BJ (cell line): Measurements from ENCODE around the gene TNNT3. TPM values are rescaled to one million over a fixed set of nuclear protein-coding genes. Genes with fewer than 3 reads are reported as not detected.

Experiments
- CTCF ChIA-PET: fragments of 350-600 bp; formaldehyde crosslinking; extraction: SDS; loops from one replicate; lab custom pipeline; 2021; ENCODE audit warnings: antibody characterized with exemption, inconsistent platforms; lab: Yijun Ruan, JAX
- POLR2A ChIA-PET: fragments of 300-600 bp; sonication (Branson Sonifier 250); formaldehyde crosslinking; extraction: SDS; loops from one replicate; lab custom pipeline; 2021; ENCODE audit warnings: antibody characterized with exemption; lab: Charles Lee
- DNase-seq: peaks from one replicate; pipeline ENCODE4 v3.0.0-alpha.2; 2011; ENCODE audit warnings: low read depth
- H3K27me3 ChIP-seq: 2 replicates; pipeline ENCODE4 v1.6.0; 2011; ENCODE audit warnings: low read length; ENCODE audit not compliant: control insufficient read depth, insufficient read depth
- H3K36me3 ChIP-seq: 2 replicates; pipeline ENCODE4 v1.5.1; 2011; ENCODE audit warnings: low read length; ENCODE audit not compliant: control insufficient read depth, insufficient read depth
- H3K4me3 ChIP-seq: 2 replicates; pipeline ENCODE4 v1.5.1; 2011; ENCODE audit warnings: low read depth, mild to moderate bottlenecking, control low read depth, low read length
- CTCF ChIP-seq: IDR thresholded peaks from 2 replicates; pipeline ENCODE4 v1.5.1; 2011; ENCODE audit warnings: low read depth, mild to moderate bottlenecking, control low read depth, inconsistent platforms, low read length, moderate library complexity; ENCODE audit not compliant: insufficient read depth
- polyA plus RNA-seq: library from polyadenylated mRNA; depleted of rRNA; stranded (reverse); fragments of >200 nt; gene quantifications from 2 replicates; pipeline ENCODE4 v1.2.3, GENCODE V29; 2011

The TNNT3 gene
- polyA plus RNA-seq, 1 experiment, result not detected

GRCh38 chr11:1931341-1932104 is 12.0 kb downstream of the TNNT3 start:
- no peak for TF ChIP-seq CTCF

GRCh38 chr11:1932105-1932480 is 12.6 kb downstream of the TNNT3 start:
- POLR2A ChIA-PET, result no interaction called here
- H3K36me3 ChIP-seq, result no peaks in the 10 kb centered on the region
- TF ChIP-seq CTCF, result no peak
- H3K27me3 ChIP-seq, result no peaks in the 10 kb centered on the region
- H3K4me3 ChIP-seq, result no peak overlapping the region
- no peak for DNase-seq
- CTCF ChIA-PET, result interaction anchor here (1.6 kb wide), 1 partner anchor 99 kb away, joined by 3 read pairs; no protein-coding TSS in a partner anchor

More at GRCh38 chr11:1931341-1932104, 12.0 kb downstream of the TNNT3 start:
- H3K27me3 ChIP-seq, result no peaks in the 10 kb centered on the region; the same call in 1 of the 2 replicates
- POLR2A ChIA-PET, result no interaction called here
- no peak overlapping the region for H3K4me3 ChIP-seq
- CTCF ChIA-PET, result interaction anchor here (1.6 kb wide), 1 partner anchor 99 kb away, joined by 3 read pairs; no protein-coding TSS in a partner anchor
- no peak for DNase-seq
- H3K36me3 ChIP-seq, result no peaks in the 10 kb centered on the region

- ChIA-PET CTCF (interaction anchor here (1.6 kb wide), 1 partner anchor 100 kb away, joined by 3 read pairs; no protein-coding TSS in a partner anchor), POLR2A (no interaction called here)
- H3K4me3 ChIP-seq, result no peak overlapping the region
- TF ChIP-seq CTCF, result no peak
- DNase-seq, result no peak
- H3K27me3 ChIP-seq, result no peaks in the 10 kb centered on the region
- H3K36me3 ChIP-seq, result no peaks in the 10 kb centered on the region
Observed at GRCh38 chr11:1932681-1933080, 13.2 kb downstream of the TNNT3 start.

- Histone ChIP-seq H3K36me3 (no peaks in the 10 kb centered on the region), H3K4me3 (no peak overlapping the region), H3K27me3 (no peaks in the 10 kb centered on the region)
- DNase-seq, result no peak
- ChIA-PET CTCF (interaction anchor here (1.2 kb wide), 1 partner anchor 51 kb away, joined by 5 read pairs; no protein-coding TSS in a partner anchor), POLR2A (interaction anchor here (0.6 kb wide), 2 partner anchors 28 to 443 kb away, joined by 3 to 8 read pairs; no protein-coding TSS in a partner anchor)
- no peak for TF ChIP-seq CTCF
Observed at GRCh38 chr11:1933416-1934334, 14.2 kb downstream of the TNNT3 start.
